Sciatic nerve (tissue), 2 donors: ENCODE results near the gene TMEM183A. TPM values are rescaled to one million over a fixed set of nuclear protein-coding genes. Genes with fewer than 3 reads are reported as not detected.
"Not testable (repeated sequence)": the region's sequence is repeated elsewhere in the genome, so short reads cannot be mapped to it uniquely, and the experiment has no call there.

Experiments used
- ATAC-seq: fragments of 200-7000 bp; cut with Tn5 transposase; one replicate; pipeline ENCODE4 v1.9.1; 2020; ENCODE audit warnings: mild to moderate bottlenecking, moderate library complexity
- DNase-seq: peaks from one replicate; pipeline ENCODE4 v3.0.0-alpha.2; 2020; ENCODE audit warnings: low spot score
- intact Hi-C: fragments of 100-400 bp; cut with DNase I; formaldehyde crosslinking; loops from one replicate; pipeline ENCODE4 v1.14.2; 2022
- total RNA-seq: library from RNA; stranded (reverse); fragmentation: NEBNext Ultra II Directional; extraction: Animal tissue kit (Norgen Biotek cat#: 25700); gene quantifications from one replicate; pipeline ENCODE4 v1.2.1, GENCODE V29; 2021
- donor health status: DM: no; HTN: no; CAD: no.
- donor health status: DM: no; HTN: no; CAD: no.

TMEM183A gene
- total RNA-seq, 1 donor from 2014 or later, result 40.3 TPM

DNA sequence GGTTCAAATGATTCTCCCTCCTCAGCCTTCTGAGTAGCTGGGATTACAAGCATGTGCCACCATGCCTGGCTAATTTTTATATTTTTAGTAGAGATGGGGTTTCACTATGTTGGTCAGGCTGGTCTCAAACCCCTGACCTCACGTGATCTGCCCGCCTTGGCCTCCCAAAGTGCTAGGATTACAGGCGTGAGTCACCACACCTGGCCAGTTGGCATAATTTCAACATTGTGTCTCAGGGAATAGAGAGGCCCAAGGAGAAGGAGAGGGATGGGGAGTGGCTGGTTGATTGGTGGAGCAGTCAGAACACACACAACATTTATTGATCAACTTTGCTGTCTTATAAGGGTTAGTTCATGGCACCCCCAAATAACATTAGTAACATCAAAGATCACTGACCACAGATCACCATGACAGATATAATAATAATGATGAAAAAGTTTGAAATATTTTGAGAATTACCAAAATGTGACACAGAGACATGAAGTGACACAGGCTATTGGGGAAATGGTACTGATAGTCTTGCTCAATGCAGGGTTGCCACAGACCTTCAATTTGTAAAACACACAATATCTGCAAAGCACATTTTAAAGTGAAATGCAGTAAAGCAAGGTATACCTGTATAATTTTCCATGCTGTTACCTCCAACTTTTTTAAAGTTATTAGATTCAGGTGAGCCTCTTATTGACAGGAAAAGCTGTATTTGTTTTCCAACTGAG is 24.3 kb upstream of the TMEM183A start:
- intact Hi-C loops, result no loop called here
- no peak for DNase-seq
- ATAC-seq, result no peak

DNA sequence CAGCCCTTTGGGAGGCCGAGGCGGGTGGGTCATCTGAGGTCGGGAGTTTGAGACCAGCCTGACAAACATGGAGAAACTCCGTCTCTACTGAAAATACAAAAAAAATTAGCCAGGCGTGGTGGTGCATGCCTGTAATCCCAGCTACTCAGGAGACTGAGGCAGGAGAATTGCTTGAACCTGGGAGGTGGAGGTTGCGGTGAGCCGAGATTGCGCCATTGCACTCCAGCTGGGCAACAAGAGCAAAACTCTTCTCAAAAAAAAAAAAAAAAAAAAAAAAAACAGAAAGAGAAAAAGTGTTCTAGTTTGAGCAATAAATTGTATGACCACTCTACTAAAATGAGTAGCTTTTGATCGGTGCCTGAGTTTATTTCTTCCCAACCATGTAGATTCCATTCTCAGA is 21.1 kb upstream of the TMEM183A start:
- DNase-seq, intact Hi-C loops, ATAC-seq: not testable (repeated sequence)

DNA sequence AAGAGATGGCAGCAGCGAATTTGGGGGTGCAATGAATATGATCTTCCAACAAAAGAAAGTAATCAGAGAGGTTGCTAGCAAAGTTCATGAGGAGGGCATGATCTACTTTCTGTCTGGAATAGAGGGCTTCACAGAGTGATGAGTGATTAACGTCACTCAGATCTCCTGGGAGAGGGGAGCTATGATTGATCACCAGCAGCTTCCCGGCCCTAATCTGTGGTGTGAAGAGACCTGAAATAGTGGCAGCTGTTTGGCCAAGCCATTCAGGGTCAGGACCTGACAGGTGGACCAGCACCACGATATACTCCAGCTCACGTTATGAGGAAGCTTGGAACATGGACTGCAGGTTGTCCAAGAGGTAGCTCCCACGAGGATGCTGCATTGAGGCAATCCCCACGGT is 19.9 kb upstream of the TMEM183A start:
- ATAC-seq (no peak), DNase-seq (no peak)
- intact Hi-C loops, result no loop called here

DNA sequence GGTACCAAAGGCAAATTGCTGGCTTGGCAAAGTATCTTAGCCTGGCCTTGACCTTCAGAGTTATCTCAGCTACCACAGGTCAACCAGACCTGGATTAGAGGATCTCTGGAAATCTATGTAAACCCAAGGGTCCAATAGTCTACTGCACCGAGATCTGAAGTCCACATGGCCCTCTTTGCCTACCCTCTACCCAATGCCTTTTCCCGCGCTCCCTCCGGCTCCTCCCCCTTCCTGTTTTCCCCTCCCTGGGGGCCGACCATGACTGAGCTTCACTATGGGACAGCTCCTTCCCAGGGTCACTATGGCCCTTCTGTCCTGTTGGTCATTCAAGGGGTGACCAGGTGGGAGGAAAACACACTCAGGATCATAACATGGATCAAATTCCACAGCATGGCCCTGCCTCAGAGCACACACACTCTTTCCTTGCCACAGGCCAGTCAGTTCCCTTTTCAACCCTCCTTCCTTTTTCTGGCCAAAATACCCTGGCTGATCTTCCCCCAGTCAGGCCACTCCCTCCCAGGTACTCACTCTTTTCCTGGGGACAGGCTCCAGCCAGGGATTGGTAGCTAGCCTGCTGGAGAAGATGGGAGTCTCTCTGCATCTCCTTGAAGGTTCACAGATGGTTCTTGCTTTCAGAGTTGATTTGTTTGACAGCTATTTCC is 19.1 kb upstream of the TMEM183A start:
- intact Hi-C loops, result no loop called here
- ATAC-seq, result no peak
- no peak for DNase-seq

GRCh38 chr1:202989879-202990278 is 17.3 kb upstream of the TMEM183A start:
- intact Hi-C loops, result no loop called here
- ATAC-seq, result no peak

GRCh38 chr1:202991112-202991511 is 16.1 kb upstream of the TMEM183A start:
- no peak for DNase-seq
- ATAC-seq, result no peak
- intact Hi-C loops, result no loop called here

More at GRCh38 chr1:202989879-202990278, 17.3 kb upstream of the TMEM183A start:
- no peak for DNase-seq

DNA sequence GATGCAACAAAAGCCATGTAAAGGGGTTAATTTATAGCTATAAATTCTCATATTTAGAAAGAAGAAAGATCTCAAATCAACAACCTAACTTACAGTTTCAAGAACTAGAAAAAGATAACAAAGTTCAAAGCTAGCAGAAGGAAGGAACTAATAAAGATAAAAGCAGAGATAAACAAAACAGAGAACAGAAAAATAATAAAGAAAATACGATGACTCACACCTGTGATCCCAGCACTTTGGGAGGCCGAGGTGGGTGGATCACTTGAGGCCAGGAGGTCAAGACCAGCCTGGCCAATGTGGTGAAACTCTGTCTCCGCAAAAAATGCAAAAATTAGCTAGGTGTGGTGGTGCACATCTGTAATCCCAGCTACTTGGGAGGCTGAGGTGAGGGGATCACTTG is 12.4 kb upstream of the TMEM183A start:
- ATAC-seq, result no peak
- intact Hi-C loops, result no loop called here
- DNase-seq, result no peak

DNA sequence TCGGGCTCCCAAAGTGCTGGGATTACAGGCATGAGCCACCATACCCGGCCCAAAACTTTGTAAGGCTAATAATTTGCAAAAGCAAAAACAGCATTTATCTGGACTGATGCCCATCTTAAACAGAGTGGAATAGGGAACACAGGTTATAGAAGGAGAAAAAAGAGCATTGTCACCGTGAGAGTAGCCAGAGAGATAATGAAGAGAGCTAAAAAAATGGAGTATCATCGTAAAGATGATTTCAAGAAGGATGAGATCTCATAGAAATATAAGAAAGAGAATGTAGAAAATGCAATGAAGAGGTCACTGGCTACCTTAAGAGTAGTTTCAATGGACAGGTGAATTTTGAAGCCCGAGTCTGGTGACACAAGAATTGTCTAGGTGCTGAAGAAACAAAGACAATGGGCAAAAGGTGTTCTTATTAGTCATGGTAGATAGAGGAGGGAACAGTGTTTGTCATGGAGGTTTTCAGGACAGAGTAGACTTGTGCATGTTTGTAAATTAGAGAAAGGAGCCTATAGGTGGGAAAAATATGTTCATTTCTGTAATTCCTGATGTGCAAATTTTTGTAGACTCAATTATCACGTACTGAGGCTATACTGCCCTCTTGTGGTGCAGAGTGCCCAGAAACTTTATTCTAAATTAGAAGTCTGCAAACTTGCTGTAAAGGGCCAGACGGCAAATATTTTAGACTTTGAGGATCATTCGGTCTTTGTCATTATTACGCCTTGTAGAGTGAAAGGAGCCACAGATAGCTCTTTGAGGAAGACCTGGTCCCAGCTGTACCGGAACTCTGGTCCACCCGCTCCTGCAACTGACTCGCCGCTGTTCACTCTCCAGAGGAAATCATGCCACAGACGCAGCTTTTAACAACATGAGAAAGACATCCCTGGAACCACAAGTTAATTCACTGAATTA is 8.1 kb upstream of the TMEM183A start:
- DNase-seq (peak; percentile 72), ATAC-seq (peak; percentile 38)
- intact Hi-C loops, result no loop called here

DNA sequence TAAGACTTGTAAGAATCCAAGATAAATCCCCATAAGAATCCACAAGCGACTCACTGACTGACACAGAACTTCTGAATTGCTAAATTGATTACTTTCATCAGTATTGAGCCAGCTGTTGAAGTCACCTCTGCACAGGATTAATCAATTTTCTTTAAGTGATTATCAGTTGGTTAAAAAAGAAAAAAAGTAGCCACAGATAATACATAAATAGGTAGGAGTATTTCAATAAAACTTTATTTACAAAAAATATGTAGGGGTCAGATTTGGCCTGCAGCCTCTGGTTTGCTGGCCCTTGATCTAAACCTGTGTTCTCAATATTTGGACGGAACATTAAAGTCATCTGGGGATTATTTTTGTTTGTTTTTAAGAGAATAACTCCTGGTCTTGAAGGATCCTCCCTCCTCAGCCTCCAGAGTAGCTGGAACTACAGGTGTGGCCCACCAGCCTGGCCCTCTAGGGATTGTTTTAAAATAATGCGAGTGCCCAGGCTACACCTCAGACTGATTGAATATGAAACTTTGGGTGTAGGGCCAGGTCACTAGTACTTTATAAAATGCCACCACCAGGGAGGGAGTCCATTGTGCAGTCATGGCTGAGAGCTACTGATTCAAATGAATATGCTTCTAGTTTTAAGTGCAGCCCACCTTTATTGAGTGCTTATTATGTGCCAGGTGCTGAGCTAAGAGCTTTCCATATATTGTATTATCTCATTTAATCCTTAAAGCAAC is 6.8 kb upstream of the TMEM183A start:
- no peak for DNase-seq
- intact Hi-C loops, result no loop called here
- no peak for ATAC-seq

DNA sequence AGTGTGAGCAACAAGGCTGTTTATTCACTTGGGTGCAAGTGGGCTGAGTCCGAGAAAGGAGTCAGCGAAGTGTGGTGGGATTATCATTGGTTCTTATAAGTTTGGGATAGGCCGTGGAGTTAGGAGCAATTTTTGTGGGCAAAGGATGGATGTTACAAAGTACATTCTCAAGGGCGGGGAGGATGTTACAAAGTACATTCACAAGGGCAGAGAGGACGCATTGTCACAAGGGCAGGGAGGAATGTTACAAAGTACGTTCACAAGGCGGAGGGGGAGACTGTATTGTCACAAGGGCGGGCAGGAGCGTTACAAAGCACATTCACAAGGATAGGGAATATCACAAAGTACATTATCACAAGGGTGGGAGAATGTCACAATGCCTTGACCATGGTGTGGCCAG is 5.2 kb upstream of the TMEM183A start:
- ATAC-seq, result no peak
- intact Hi-C loops, result no loop called here
- DNase-seq, result no peak

- no peak for DNase-seq
- no peak for ATAC-seq
- intact Hi-C loops, result no loop called here
Observed at GRCh38 chr1:203002951-203003350, 4.2 kb upstream of the TMEM183A start.

DNA sequence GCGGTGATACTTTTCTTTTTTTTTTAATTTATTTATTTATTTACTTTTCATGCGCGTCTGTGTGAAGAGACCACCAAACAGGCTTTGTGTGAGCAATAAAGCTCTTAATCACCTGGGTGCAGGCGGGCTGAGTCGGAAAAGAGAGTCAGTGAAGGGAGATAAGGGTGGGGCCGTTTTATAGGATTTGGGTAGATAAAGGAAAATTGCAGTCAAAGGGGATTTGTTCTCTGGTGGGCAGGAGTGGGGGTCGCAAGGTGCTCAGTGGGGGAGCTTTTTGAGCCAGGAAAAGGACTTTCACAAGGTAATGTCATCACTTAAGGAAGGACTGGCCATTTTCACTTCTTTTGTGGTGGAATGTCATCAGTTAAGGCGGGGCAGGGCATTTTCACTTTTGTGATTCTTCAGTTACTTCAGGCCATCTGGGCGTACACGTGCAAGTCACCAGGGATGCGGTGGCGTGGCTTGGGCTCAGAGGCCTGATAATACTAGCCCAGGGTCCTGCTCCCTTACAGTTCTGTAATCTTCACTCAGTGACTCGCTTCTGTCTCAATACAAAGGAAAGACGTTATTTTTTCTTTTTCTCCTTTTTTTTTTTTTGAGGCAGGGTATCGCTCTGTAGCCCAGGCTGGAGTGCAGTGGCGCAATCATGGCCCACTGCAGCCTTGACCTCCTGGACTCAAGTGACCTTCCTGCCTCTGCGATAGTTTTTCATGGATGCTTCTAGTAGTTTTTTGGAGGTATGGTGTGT is 1.6 kb upstream of the TMEM183A start:
- ATAC-seq, DNase-seq, intact Hi-C loops: not testable (repeated sequence)

GRCh38 chr1:203009185-203009584 is 2.0 kb downstream of the TMEM183A start:
- ATAC-seq, result no peak
- intact Hi-C loops, result no loop called here
- no peak for DNase-seq

DNA sequence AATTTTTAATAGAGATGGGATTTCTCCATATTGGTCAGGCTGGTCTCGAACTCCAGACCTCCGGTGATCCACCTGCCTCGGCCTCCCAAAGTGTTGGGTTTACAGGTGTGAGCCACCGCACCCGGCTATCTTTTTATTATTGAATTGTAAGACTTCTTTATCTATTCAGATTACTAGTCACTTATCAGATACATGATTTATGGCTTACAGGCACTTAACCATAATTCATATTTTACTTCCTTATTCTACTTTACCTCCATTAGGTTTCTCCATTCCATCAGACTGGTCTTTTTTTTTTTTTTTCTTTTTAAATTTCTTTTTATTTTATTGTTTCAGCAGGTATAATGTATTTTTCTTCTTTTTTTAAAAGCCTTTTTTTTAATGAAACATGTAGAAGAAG is 4.4 kb downstream of the TMEM183A start:
- DNase-seq (no peak), ATAC-seq (no peak)
- intact Hi-C loops, result no loop called here

- ATAC-seq (no peak), DNase-seq (no peak)
- intact Hi-C loops, result no loop called here
Observed at GRCh38 chr1:203017061-203017460, 9.9 kb downstream of the TMEM183A start.

DNA sequence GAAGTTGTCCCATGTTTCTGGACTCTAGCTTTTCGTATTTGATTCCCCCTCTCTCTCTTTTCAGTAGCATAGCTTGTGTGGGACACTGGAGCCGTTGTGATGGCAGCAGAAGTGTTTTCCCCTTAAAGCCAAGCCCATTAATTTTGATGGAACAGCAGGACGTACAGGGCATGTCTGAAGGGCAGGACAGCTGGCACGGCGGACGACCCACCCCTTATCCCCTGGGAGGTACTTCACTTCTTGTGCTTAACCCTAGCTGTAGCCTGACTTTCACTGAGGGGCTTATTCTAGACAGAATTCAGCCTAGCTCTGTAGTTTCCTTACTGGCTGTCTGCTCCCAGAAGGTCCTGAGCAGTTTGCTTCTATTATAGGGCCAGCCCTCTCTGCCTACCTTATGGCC is 10.5 kb downstream of the TMEM183A start:
- no peak for ATAC-seq
- intact Hi-C loops, result no loop called here
- DNase-seq, result no peak

DNA sequence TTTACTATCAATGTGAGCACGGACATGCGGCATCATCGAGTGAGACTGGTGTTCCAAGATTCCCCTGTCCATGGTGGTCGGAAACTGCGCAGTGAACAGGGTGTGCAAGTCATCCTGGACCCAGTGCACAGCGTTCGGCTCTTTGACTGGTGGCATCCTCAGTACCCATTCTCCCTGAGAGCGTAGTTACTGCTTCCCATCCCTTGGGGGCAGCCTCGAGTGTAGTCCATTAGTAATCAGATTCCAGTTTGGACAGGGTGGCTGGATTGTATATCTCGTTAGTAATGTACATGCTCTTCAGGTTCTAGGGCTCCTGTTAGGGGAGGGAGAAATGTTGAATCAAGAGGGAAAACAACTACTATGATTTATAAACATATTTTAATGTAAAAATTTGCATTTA is 15.7 kb downstream of the TMEM183A start:
- intact Hi-C loops, DNase-seq, ATAC-seq: not testable (repeated sequence)

DNA sequence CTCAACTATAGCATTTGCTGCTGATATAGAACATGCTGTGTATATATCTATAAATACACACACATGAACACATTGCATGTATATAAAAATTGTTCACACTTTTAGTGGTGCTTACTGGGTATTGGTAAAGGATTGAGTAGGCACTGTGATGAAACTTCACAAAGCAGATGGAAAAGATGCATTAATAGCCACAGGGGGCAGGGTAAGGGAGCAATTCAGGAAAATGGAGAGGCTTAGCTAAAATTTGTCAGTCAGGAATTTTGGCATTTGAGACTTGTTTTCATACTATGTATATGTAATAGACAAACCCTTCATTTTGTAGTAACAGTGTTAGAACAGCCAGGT is 18.5 kb downstream of the TMEM183A start:
- DNase-seq, result no peak
- no peak for ATAC-seq
- intact Hi-C loops, result no loop called here
